Uterus (tissue), 2 donors: ENCODE data around the gene GAS7.

Source experiments
- POLR2A ChIP-seq, 2 donors: fragments of 450-650 bp; IDR thresholded peaks; one replicate each; pipeline ENCODE4 v1.6.1; 2016; ENCODE audit warnings: antibody characterized with exemption in 2 of 2, mild to moderate bottlenecking in 1 of 2, moderate library complexity in 1 of 2
- TF ChIP-seq, protein P1 (sequence below), 4 experiments: fragments of 200-600 bp in 2 of 4; fragments of 450-650 bp in 2 of 4; sonication (generic) in 2 of 4; IDR thresholded peaks; one replicate each; pipeline ENCODE4 v1.5.1; 2016 to 2019; ENCODE audit warnings: antibody characterized with exemption in 4 of 4, mild to moderate bottlenecking in 2 of 4, moderate library complexity in 1 of 4

DNA sequence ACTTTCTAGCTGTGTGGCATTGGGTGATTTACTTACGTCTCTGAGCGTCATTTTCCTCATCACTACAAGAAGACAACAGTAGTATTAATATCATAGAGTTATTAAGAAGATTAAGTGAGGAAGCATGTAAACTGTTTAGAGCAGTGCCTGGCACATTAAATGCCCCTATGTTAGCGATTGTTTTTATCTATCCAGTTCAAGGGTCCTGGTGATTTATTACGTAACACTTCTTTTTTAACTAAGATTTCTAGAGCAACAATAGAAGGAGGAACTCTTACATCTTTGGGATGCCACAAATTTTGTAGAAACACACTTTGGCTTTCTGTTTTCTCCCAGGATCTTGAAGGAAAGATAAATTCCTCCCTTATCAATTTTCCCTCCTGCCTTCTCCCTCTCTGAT, 3.3 kb upstream of the GAS7 start:
- TF ChIP-seq, protein P1, sequence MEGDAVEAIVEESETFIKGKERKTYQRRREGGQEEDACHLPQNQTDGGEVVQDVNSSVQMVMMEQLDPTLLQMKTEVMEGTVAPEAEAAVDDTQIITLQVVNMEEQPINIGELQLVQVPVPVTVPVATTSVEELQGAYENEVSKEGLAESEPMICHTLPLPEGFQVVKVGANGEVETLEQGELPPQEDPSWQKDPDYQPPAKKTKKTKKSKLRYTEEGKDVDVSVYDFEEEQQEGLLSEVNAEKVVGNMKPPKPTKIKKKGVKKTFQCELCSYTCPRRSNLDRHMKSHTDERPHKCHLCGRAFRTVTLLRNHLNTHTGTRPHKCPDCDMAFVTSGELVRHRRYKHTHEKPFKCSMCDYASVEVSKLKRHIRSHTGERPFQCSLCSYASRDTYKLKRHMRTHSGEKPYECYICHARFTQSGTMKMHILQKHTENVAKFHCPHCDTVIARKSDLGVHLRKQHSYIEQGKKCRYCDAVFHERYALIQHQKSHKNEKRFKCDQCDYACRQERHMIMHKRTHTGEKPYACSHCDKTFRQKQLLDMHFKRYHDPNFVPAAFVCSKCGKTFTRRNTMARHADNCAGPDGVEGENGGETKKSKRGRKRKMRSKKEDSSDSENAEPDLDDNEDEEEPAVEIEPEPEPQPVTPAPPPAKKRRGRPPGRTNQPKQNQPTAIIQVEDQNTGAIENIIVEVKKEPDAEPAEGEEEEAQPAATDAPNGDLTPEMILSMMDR (IDR thresholded peaks at IDR 0.05): no peak
- no peak for TF ChIP-seq POLR2A (IDR thresholded peaks at IDR 0.05)
